GM08714 (cell line): ENCODE results near the gene NEURL1.
A peak's percentile ranks its signal among the peaks of the same experiment; 100 is the strongest.

Experiments used
- H3K4me3 ChIP-seq: fragments of 200-500 bp; sonication (Bioruptor generic); 2 replicates; pipeline ENCODE4 v1.5.1; 2014; ENCODE audit warnings: mild to moderate bottlenecking, low read length, inconsistent platforms
- ZNF274 ChIP-seq: IDR thresholded peaks from 2 replicates; pipeline ENCODE4 v1.6.1; 2012; ENCODE audit warnings: mild to moderate bottlenecking, low read depth, low read length

NEURL1 gene

DNA sequence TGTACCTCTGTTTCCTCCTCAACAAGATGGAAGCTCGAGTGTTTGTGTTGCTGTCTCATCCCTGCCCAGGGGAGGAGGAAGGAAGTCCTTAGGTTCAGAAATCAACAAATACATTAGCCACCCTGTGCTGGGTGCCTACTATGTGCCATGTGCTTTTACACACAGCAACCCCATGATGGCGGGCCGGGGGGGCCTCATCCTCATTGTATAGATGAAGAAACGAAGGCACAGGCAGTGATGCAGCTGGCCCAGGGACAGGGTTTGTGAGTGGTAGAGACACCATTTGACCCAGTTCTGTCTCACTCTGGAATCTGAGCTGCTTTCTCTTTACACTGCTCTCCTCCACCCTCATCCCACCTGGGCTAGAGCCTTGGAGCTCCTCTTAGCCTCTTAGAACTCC is 39.5 kb upstream of the NEURL1 start:
- TF ChIP-seq ZNF274 = no peak
- H3K4me3 ChIP-seq = no peak overlapping the region

- no peak for TF ChIP-seq ZNF274
- no peak overlapping the region for H3K4me3 ChIP-seq
These were observed 38.3 kb upstream of the NEURL1 start for GRCh38 chr10:103455235-103455634.

- no peak for TF ChIP-seq ZNF274
- no peak overlapping the region for H3K4me3 ChIP-seq
These were observed 37.3 kb upstream of the NEURL1 start for GRCh38 chr10:103456074-103456660.

DNA sequence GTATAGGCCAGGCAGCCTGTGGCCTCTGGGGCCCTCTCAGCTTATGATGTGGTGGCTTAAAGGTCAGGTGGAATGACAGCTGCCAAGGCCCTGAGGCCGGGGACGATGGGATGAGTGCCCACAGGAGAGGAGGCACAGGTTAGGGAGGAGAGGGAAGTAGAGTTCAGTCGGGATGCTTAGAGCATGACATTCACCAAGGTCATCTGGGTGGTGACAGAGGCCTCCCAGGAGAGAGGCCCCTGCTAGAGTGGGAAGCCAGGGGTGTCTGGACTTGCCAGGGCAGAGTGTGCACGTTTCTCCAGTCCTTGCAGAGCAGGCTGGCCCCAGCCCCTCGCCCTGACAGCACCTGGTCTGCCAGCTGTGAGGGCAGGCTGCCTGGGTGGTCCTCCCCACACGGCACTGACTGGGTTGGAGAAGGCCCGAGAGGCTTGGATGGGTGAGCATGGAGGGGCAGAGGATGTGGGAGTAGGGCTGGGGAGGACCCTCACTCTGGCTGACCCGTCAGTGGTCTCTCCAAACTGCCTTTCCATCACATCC is 36.3 kb upstream of the NEURL1 start:
- H3K4me3 ChIP-seq = no peak overlapping the region
- TF ChIP-seq ZNF274 = no peak

DNA sequence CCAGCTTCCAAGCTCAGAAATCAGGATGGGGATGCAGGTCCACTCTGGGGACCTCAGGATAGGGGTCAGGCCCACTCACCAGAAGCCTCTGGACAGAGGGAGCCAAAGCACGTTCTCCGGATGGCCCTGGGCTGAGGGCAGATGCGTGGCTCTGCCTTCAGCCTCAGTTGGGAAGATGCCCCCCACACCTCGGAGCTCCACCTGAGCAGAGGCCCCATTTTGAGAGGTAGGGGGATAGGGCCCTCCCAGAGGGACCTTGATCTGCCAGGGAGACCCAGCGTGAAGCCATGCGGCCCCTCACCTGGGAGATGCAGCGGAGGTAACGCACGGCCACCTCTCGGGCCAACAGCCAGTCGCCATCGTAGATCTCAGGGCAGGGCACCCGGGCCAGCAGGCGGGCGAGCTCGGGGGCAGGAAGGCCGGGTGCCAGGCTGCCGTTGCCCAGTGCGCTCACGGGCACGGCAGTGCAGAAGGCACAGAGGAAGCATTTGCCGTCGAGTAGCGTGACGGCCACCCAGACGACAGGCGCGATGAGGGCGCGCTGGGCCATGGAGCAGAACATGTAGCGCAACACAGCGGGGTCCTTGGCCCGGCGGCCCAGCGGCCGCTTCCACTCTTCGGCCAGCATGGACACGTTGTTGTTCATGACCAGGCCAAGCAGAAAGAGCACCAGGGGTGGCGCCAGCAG is 35.5 kb upstream of the NEURL1 start:
- no peak overlapping the region for H3K4me3 ChIP-seq
- no peak for TF ChIP-seq ZNF274

- TF ChIP-seq ZNF274 = no peak
- no peak within 1 kb of the TSS for H3K4me3 ChIP-seq
These were observed 34.8 kb upstream of the NEURL1 start, which contains the start of gene CALHM1 for GRCh38 chr10:103458720-103459119. CALHM1 (minus strand) TSS chr10:103458900; CDS start chr10:103458751, 149 bp downstream.

- TF ChIP-seq ZNF274 = no peak
These were observed 33.9 kb upstream of the NEURL1 start for GRCh38 chr10:103459615-103460014.

DNA sequence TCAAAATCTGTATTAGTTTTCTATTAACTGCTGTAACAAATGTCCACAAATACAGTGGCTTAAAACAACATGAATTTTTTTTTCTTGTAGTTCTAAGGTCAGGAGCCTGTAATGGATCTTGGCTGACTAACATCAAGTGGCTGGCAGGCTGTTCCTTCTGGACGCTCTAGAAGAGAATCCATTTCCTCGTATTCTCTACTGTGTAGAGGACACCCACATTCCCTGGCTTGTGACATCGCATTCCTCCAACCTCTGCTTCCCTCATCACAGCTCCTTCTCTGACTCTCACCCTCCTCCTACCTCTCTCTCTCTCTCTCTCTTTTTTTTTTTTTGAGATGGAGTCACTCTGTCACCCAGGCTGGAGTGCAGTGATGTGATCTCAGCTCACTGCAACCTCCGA is 30.0 kb upstream of the NEURL1 start:
- no peak for TF ChIP-seq ZNF274
- H3K4me3 ChIP-seq = no peak overlapping the region

More at GRCh38 chr10:103459615-103460014, 33.9 kb upstream of the NEURL1 start:
- H3K4me3 ChIP-seq = no peak overlapping the region

- TF ChIP-seq ZNF274 = no peak
- no peak overlapping the region for H3K4me3 ChIP-seq
These were observed 27.9 kb upstream of the NEURL1 start for GRCh38 chr10:103465411-103466179.

DNA sequence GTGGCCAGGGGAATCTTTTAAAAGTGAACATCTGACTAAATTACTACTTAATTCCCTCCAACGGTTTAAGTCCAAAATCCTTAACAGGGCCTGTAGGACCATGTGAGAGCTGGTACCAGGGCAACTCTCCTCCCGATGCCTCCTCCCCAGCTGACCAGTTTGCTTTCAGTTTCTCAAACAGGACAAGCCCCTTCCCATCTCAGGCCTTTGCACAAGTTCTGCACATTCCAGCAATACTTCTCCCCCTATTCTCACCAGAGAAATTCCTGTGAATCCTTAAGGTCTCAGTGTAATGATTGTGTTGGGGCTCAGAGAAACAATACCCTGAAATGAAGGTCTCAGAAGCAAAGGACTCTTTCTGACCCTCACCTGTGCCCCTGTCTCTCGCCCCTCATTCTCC is 26.8 kb upstream of the NEURL1 start:
- no peak overlapping the region for H3K4me3 ChIP-seq
- TF ChIP-seq ZNF274 = no peak

DNA sequence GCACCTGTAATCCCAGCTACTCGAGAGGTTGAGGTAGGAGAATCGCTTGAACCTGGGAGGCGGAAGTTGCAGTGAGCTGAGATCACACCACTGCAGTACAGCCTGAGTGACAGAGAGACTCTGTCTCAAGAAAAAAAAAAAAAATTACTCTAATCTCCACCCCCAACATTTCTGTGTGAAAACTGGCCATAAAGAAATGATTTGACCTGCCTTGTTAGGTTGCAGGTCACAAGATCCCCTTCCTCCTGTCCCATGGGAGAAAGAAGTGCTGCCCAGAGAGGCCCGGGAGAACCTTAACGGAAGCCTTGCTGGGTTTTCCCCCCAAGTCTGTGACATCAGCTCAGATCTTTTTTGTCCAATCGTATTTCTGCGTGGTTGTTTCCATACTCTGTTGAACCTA is 26.1 kb upstream of the NEURL1 start:
- TF ChIP-seq ZNF274 = no peak
- H3K4me3 ChIP-seq = no peak overlapping the region

- no peak overlapping the region for H3K4me3 ChIP-seq
- TF ChIP-seq ZNF274 = no peak
These were observed 24.3 kb upstream of the NEURL1 start for GRCh38 chr10:103469201-103469600.

DNA sequence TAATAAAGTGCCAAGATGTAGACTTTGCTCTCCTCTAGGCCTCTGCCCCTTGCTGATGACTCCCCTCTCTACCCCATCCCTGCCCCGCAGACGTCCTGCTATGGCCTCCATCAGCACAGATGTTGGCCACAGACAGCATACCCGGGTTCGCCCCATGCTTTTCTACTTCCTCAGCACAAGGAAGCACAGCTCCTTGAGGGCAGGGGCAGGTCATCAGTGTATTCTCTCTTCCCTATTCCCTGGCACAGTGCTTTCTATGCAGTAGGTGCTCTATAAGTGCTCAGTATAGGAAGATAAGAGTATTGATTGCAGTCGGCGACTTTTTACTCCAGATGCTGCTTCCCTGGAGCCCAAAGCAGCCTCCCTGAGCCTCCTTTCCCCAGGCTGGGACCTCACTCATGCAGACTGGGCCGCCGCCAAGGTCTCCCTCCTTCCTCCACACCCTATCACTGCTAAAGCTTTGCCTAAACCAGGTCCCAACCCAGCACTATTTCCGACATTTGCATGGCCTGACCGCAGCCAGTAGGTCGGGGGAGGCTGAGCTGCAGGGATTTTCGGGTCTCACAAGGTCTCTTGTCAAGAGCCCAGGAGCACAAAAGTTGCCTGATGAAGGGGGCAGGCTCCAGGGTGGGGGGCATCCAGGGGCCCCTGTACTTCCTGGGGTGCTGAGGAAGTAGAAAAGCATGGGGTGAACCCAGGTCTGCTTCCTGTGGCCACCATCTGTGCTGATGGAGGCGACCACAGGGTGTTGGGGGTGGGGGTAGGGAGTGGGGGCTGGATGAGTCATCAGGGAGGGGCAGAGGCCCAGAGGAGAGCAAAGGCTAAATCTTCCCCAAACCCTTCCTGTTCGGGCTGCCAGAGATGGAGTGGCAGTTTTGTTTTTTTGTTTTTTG is 22.5 kb upstream of the NEURL1 start:
- no peak overlapping the region; the same call in 1 of the 2 replicates for H3K4me3 ChIP-seq
- TF ChIP-seq ZNF274 = no peak

DNA sequence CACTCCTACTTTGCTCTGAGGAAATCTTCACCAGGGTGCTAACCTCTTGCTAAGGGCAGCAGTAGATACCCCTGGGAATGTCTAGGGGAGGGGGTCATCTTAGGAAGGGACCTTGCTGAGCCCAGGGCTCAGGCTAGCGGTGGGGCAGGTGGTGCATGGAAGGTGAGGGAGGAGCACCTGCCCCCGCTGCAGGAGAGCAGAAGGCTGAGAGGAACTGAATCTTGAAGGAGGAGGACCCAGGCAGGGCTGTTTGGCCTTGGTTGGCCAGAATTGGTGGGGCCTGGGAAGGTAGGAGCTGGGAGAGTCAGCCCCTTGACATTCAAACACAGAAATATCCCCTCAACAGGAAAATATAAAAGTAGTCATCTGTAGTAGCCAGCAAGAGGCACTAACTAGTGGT is 21.5 kb upstream of the NEURL1 start:
- H3K4me3 ChIP-seq = peak overlapping the region; percentile 6; the same call in 1 of the 2 replicates
- TF ChIP-seq ZNF274 = no peak
